Stimulated activated CD8-positive, alpha-beta memory T cell treated with anti-CD3 and anti-CD28 coated beads, Interleukin-7, amount 100 ng/mL, for 24 hours (primary cell): ENCODE data around the gene HYDIN.
"Not testable (repeated sequence)": the region's sequence is repeated elsewhere in the genome, so short reads cannot be mapped to it uniquely, and the experiment has no call there.

Experiments used
- DNase-seq: peaks from one replicate; pipeline ENCODE4 v3.0.0-alpha.2; 2020; ENCODE audit warnings: low read depth

HYDIN gene

DNA sequence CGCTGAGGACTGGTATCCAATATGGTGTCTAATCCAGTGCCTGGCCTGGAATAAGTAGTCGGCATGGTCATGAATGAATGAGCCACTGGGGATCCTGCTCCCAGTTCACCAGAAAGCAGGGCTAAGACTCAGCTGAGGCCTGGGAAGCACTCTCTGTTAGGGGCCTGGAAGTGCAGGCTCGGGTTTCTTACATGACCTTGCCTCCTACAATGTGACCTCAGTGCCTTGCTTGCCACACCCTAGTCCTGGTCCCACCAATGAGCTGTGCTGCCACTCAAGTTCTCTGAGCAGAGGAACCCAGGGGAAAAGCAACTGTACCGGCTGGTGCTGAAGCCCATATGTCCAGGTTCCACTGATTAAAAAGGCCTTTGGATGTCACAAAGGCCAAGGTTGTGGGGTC lies 238.0 kb downstream of the HYDIN start:
- not testable (repeated sequence) for DNase-seq

GRCh38 chr16:70987019-70987715 lies 243.4 kb downstream of the HYDIN start:
- DNase-seq, result not testable (repeated sequence)

- DNase-seq, result not testable (repeated sequence)
Measured at GRCh38 chr16:70984675-70985074, 245.8 kb downstream of the HYDIN start.

GRCh38 chr16:70968332-70968731 lies 262.2 kb downstream of the HYDIN start:
- not testable (repeated sequence) for DNase-seq

GRCh38 chr16:70960169-70960568 lies 270.4 kb downstream of the HYDIN start:
- not testable (repeated sequence) for DNase-seq

GRCh38 chr16:70954922-70955321 lies 275.6 kb downstream of the HYDIN start:
- DNase-seq, result not testable (repeated sequence)

DNA sequence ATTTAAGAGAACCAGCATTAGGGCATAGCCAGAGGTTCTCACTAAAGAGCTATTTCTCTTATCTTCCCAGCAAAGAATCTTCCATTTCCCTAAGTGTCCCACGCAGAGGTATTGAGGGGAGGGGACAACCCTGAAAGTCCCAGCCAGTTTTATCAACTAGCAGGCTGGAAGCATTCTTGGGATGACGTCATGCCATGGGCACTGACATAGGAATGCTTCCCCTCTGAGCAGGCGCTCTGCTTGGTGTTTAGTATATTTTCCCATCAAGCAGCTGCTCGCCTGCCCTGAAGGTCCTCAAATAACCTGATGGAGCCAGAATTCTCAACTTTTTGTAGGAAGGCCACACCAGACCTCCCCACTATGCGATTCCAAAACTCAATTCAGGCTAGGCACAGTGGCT lies 276.7 kb downstream of the HYDIN start:
- not testable (repeated sequence) for DNase-seq

- not testable (repeated sequence) for DNase-seq
Measured at GRCh38 chr16:70943551-70943950, 287.0 kb downstream of the HYDIN start.

GRCh38 chr16:70939690-70940359 lies 290.7 kb downstream of the HYDIN start:
- not testable (repeated sequence) for DNase-seq

- not testable (repeated sequence) for DNase-seq
Measured at GRCh38 chr16:70936781-70937525, 293.6 kb downstream of the HYDIN start.

GRCh38 chr16:70935325-70935724 lies 295.2 kb downstream of the HYDIN start:
- not testable (repeated sequence) for DNase-seq

DNA sequence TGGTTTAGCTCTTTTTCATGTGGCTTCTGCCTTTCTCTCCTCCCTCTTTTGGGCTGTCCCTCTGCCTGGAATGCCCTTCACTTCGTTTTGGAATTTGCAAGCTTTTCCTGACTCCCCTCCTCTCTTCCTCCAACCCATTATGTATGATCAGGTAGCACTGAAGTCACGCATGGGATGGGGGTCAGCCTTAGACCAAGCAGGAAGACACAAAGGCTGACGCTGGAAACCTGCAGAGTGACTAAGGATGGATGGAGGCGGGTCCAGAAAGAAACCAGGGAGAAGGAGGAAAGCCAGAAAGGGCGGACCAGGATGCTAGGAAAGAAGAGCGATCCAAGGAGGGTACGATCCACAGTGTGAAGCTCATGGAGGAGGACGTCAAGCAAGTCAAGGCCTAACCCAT lies 296.8 kb downstream of the HYDIN start:
- DNase-seq, result not testable (repeated sequence)

- DNase-seq, result not testable (repeated sequence)
Measured at GRCh38 chr16:70930757-70931156, 299.8 kb downstream of the HYDIN start.

GRCh38 chr16:70922164-70922563 lies 308.4 kb downstream of the HYDIN start:
- DNase-seq, result not testable (repeated sequence)

- DNase-seq, result not testable (repeated sequence)
Measured at GRCh38 chr16:70920661-70921060, 309.9 kb downstream of the HYDIN start.

DNA sequence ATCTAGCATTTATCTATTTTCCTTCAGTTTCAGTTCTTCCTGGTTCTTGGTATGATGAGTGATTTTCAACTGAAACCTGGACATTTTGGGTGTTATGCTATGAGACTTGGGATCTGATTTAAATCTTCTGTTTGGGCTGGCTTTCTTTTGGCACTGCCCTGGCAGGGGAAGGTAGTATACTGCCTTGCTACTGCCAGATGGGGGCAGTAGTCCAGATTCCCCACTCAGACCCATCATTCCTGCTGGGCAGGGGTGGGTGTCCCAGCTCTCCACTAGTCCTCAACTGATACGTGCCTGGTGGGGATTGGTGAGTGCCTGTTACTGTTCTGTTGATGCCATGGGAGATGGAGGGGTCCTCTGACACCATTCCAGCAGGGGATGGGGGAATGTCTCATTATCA lies 342.3 kb downstream of the HYDIN start:
- not testable (repeated sequence) for DNase-seq

GRCh38 chr16:70884652-70885051 lies 345.9 kb downstream of the HYDIN start:
- not testable (repeated sequence) for DNase-seq

GRCh38 chr16:70882311-70882710 lies 348.2 kb downstream of the HYDIN start:
- not testable (repeated sequence) for DNase-seq

DNA sequence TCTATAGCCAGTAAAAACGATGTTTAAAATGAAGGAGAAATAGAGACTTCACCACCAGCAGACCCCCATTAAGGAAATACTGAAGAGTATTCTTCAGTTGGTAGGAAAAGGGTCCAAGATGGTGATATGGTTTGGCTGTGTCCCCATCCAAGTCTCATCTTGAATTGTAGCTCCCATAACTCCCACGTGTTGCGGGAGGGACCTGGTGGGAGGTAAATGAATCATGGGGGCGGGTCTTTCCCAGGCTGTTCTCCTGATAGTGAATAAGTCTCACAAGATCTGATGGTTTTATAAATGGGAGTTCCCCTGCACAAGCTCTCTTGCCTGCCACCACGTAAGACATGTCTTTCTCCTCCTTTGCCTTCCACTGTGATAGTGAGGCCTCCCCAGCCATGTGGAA lies 352.6 kb downstream of the HYDIN start:
- DNase-seq, result not testable (repeated sequence)

DNA sequence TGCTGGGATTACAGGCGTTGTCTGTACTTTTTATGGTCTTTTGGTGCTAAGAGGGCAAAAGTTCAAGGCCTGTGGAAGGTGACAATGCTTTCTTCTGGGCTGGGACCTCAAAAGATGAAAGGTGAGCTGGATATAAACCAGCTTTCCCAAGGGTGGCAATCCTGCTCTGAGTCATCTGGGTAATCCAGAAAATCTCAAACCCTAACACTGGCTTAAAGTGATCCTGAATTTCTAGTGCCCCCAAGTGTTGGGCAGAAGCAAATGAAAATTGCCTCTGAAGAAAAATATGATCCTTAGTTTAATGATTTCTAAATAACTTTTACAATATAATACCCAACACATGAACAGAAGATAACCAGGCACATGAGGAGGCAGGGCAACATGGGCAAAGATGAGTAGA lies 354.1 kb downstream of the HYDIN start:
- not testable (repeated sequence) for DNase-seq

DNA sequence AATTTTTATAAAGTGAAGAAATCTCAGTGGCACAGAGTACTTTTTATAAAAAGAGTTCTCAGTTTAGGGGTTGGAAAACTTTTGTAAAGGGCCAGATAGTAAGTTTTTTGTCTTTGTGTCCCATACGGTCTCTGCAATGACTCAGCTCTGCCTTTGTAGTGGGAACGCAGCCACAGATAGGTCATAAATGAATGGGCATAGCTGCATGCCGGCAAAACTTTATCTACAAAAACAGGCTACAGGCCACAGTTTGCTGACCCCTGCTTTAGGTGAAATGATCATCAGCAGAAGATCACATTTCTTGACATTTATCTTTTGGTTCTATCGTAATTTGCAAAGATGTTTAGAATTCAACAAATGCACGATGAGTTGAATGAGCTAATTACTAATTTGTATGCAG lies 365.8 kb downstream of the HYDIN start:
- not testable (repeated sequence) for DNase-seq

DNA sequence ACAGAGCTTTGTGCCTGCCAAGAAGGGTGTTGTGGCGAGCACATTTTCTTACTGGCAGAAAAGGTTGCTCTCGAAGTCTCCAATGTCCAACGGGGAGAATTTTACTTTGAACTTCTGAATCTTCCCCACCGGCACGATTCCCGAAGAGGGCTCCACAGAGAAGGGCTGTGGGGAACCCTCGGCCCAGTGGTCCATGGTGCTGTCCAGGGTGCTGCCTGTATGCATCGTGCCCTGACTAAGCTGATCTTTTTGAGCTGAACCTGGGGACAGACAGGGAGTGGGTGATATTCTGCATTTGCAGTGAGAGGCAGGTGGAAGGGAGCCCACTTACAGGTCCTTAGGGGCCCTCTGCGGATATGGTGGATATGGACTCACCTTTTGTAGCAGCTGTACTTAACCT lies 368.5 kb downstream of the HYDIN start:
- DNase-seq, result not testable (repeated sequence)

- not testable (repeated sequence) for DNase-seq
Measured at GRCh38 chr16:70851299-70851698, 379.2 kb downstream of the HYDIN start.
